GM12864 (cell line): Measurements from ENCODE around the gene MAST4.

Experiments used
- DNase-seq: peaks from one replicate; pipeline ENCODE4 v3.0.0-alpha.2; 2011; ENCODE audit warnings: low read depth
- H3K4me3 ChIP-seq: 2 replicates; pipeline ENCODE4 v1.5.1; 2011; ENCODE audit warnings: mild to moderate bottlenecking, low read depth, low read length, control low read depth
- TF ChIP-seq, protein P1 (sequence below): IDR thresholded peaks from 2 replicates; pipeline ENCODE4 v1.5.1; 2011; ENCODE audit warnings: low read depth, mild to moderate bottlenecking, moderate library complexity, low read length, control low read depth, inconsistent platforms; ENCODE audit errors: missing control alignments

MAST4 gene

DNA sequence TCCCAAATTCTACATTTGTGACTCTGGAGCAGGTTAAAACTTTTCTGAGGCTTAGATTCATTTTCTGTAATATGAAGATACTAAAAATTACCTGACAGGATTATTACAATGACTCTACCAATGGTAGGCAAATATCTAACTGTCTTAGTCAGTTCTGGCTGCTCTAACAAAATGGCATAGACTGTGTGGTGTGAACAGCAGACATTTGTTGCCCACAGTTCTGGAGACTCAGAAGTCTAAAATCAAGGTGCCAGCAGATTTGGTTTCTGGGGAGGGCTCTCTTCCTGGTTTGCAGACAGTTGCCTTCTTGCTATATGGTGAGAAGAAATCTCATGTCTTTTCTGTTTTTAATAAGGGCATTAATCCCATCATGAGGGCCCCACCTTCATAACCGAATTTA is 245.1 kb downstream of the MAST4 start:
- H3K4me3 ChIP-seq, result no peak overlapping the region
- DNase-seq, result no peak
- TF ChIP-seq, protein P1, sequence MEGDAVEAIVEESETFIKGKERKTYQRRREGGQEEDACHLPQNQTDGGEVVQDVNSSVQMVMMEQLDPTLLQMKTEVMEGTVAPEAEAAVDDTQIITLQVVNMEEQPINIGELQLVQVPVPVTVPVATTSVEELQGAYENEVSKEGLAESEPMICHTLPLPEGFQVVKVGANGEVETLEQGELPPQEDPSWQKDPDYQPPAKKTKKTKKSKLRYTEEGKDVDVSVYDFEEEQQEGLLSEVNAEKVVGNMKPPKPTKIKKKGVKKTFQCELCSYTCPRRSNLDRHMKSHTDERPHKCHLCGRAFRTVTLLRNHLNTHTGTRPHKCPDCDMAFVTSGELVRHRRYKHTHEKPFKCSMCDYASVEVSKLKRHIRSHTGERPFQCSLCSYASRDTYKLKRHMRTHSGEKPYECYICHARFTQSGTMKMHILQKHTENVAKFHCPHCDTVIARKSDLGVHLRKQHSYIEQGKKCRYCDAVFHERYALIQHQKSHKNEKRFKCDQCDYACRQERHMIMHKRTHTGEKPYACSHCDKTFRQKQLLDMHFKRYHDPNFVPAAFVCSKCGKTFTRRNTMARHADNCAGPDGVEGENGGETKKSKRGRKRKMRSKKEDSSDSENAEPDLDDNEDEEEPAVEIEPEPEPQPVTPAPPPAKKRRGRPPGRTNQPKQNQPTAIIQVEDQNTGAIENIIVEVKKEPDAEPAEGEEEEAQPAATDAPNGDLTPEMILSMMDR, result no peak

DNA sequence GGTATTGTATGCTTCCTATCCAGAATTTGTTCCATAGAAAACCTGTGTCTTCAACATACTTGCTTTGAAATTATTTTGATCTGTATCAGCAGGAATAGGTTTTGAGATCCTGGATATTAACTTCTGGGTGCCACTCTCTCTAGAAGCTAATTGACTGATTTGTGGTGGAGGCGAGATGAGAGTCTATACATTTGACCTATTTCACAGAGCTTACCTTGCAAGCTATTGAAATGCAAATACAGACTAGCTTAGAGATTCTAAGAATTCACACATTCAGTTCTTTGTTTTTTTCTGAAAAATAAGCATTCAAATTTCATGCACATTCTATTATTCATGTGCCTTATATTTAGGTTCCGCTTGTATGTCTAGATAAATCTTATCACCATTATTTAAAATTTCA is 246.3 kb downstream of the MAST4 start:
- TF ChIP-seq, protein P1, result no peak
- no peak overlapping the region for H3K4me3 ChIP-seq
- DNase-seq, result no peak

DNA sequence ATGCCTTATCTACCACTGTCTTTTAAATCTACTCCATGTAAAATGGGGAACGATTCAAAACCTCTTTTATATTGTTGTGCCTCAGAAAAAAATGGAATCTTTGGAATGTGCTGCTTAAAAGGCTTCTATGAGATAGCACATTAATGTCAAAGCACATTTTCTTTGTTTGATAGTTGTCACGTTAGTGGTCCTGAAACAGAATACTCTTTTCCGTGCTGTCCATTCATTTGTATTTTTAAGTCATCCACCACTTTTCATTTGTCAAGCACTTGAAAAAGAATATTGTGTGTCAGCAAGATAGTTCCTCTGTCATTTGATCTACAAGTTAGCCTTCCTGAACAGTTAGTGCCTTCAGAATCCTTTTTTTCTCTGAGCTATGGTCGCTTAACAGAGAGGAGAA is 246.9 kb downstream of the MAST4 start:
- no peak overlapping the region for H3K4me3 ChIP-seq
- TF ChIP-seq, protein P1, result no peak
- no peak for DNase-seq

DNA sequence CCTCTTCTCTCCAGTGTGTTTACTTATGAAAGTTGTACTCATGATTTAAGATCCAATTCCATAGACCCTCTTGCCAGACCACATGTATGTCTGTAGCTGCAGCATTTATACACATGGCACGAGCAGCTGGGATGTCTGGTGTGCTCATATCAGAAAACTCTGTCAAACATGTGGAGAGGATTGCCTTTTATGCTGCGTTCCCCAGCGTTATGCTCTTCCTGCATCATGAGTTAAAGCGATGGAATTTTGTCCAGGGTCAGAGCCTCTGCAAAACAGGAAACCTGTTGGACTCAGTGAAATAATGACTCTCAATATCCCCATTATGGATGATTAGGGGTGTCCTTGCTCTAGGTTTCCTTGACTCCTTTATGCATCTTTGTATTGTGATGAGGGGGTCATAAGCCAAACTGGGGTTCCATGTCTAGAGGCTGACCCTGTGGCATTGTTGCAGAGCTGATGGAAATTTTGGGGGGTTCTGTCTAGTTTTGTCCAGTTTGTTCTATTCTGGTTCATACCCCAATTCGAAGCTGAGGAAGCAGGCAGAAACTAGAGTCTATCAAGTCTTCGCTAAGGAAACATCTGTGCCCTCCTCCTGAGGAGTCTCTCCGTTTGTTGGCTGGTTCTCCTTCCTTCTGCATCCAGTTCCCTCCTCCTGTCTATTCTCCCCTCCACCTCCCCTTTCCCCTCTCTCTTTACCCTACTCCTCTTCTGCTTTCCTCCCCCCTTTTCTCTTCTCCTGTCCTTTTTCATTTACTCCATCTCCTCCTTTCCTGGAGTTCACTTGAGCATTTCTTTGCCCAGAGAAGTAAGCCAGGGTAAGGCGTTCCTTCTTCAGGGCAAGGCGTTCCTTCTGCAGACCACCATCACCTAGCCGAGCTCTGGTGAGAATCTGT is 252.8 kb downstream of the MAST4 start:
- TF ChIP-seq, protein P1, result no peak
- DNase-seq, result no peak
- no peak overlapping the region for H3K4me3 ChIP-seq

DNA sequence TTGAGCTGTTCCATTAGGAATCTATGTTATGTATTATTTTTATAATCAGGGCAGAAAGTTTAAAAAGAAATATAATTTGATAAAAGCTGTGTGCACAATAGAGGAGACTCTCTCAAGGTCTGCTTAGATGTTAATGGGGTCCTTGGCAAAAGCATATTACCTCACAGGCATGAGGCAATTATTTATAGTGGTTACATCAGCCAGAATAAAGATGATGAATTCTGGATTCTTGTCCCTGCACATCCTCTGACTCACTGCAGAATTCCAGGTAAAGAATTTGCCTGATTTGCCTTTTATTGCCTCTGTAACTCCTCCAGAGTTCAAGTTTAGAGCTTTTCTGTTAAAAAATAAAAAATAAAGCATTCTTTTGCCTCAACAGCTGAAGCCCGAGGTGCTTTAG is 253.6 kb downstream of the MAST4 start:
- no peak for DNase-seq
- TF ChIP-seq, protein P1, result no peak
- H3K4me3 ChIP-seq, result no peak overlapping the region

DNA sequence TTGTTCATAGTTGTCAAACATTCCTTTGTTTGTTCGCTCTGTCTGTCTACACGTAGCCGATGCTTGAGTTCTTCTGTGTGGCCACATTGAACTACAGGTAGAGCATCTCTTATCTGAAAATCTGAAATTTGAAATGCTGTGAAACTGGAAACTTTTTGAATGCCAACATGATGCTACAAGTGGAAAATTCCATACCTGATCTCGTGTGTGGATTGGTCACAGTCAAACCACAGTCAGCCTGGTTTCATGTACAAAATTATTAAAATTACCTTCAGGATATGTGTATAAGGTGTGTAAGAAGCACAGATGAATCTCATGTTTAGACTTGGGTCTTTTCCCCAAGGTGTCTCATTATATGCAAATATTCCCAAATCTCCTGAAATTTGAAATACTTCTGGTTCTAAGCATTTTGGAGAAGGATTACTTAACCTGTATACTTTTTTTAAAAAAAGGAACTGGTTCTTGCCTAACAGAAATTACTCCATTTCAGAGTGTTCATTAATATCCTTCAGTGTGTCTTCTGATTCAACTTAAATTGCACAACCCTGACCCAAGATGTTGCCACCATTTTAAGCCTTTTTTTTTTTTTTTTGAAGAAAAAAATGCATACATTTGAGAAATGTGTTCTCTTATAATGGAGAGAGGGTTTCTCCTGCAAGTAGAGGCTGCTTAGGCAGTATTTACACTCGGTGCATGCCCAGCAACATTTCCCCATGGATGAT is 254.3 kb downstream of the MAST4 start:
- no peak overlapping the region for H3K4me3 ChIP-seq
- no peak for DNase-seq
- TF ChIP-seq, protein P1, result no peak

DNA sequence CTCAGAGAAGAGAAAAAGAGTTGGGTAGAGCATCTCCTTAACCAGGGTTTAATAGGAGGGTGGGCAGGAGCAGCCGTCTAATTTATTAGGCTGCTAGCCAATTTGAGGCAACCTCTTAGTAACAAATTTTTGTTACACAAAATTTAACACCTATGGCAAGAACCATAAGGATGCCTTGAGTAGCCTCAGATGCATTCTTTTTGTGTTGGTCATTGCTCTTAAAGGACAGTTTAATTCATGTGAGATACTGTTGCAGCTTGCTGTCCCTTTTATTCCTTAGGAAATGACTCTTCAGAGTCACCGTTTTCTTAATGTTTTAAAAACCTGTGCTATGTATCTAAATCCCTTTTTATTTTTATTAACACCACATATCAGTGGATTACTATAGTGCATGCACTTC is 255.1 kb downstream of the MAST4 start:
- TF ChIP-seq, protein P1, result no peak
- DNase-seq, result no peak
- H3K4me3 ChIP-seq, result no peak overlapping the region
